HG03442 (cell line): Measurements from ENCODE around the gene DUSP22.
"Not testable (repeated sequence)": the region's sequence is repeated elsewhere in the genome, so short reads cannot be mapped to it uniquely, and the experiment has no call there.

Experiments
- ATAC-seq: cut with Tn5 transposase; IDR thresholded peaks from one replicate; pipeline ENCODE4 v1.9.1; 2021; ENCODE audit warnings: mild to moderate bottlenecking, moderate library complexity; ENCODE audit not compliant: unreplicated experiment

DUSP22 gene

GRCh38 chr6:322940-323729, 30.8 kb downstream of the DUSP22 start:
- ATAC-seq: no peak

- no peak for ATAC-seq
These were observed 31.4 kb downstream of the DUSP22 start for GRCh38 chr6:323730-324088.

- no peak for ATAC-seq
These were observed 31.9 kb downstream of the DUSP22 start for GRCh38 chr6:324116-324728.

GRCh38 chr6:324729-325125, 32.4 kb downstream of the DUSP22 start:
- no peak for ATAC-seq

GRCh38 chr6:325161-325860, 33.0 kb downstream of the DUSP22 start:
- not testable (repeated sequence) for ATAC-seq

- not testable (repeated sequence) for ATAC-seq
These were observed 33.8 kb downstream of the DUSP22 start for GRCh38 chr6:326066-326465.

- no peak for ATAC-seq
These were observed 34.7 kb downstream of the DUSP22 start for GRCh38 chr6:326896-327537.

- ATAC-seq: peak; percentile 0
These were observed 35.3 kb downstream of the DUSP22 start for GRCh38 chr6:327538-328116.

GRCh38 chr6:328136-328670, 35.9 kb downstream of the DUSP22 start:
- peak; percentile 68 for ATAC-seq

GRCh38 chr6:328924-329323, 36.6 kb downstream of the DUSP22 start:
- no peak for ATAC-seq

GRCh38 chr6:329888-330691, 37.8 kb downstream of the DUSP22 start:
- ATAC-seq: no peak

- no peak for ATAC-seq
These were observed 38.7 kb downstream of the DUSP22 start for GRCh38 chr6:330948-331347.

- ATAC-seq: peak; percentile 35
These were observed 39.6 kb downstream of the DUSP22 start for GRCh38 chr6:331622-332521.

GRCh38 chr6:332671-333070, 40.4 kb downstream of the DUSP22 start:
- no peak for ATAC-seq

GRCh38 chr6:333379-334002, 41.2 kb downstream of the DUSP22 start:
- ATAC-seq: no peak

GRCh38 chr6:334536-335510, 42.5 kb downstream of the DUSP22 start:
- ATAC-seq: no peak

GRCh38 chr6:335572-335971, 43.3 kb downstream of the DUSP22 start:
- no peak for ATAC-seq
